ENCODE data around the gene ANKRD11.

GRCh38 chr16:89304941-89305705 is 185.2 kb downstream of the ANKRD11 start:
- TF ChIP-seq CTCF (IDR thresholded peaks at IDR 0.05), result no peak
- no peak for TF ChIP-seq POLR2A (IDR thresholded peaks at IDR 0.05)
- TF ChIP-seq EP300 (IDR thresholded peaks at IDR 0.05), result no peak
